RWPE1 (cell line): ENCODE results near the gene MED7.

Source experiments
- CTCF ChIA-PET: fragments of 350-600 bp; sonication (Branson Sonifier 250); formaldehyde crosslinking; extraction: SDS; loops from one replicate; lab custom pipeline; 2021; lab: Yijun Ruan, JAX
- POLR2A ChIA-PET: fragments of 400-600 bp; formaldehyde crosslinking; extraction: SDS; loops from one replicate; lab custom pipeline; 2020; ENCODE audit warnings: antibody characterized with exemption; ENCODE audit not compliant: low non-redundant PET; lab: Yijun Ruan, JAX
- DNase-seq: peaks from one replicate; pipeline ENCODE4 v3.0.0; 2012; ENCODE audit warnings: low spot score
- H3K27ac ChIP-seq: fragments of 450-650 bp; 2 replicates; pipeline ENCODE4 v1.5.1; 2017
- TF ChIP-seq, protein P1 (sequence below): fragments of 450-650 bp; conservative IDR thresholded peaks from 2 replicates; pipeline ENCODE4 v1.5.1; 2017; ENCODE audit warnings: low read depth, mild to moderate bottlenecking

Gene MED7

DNA sequence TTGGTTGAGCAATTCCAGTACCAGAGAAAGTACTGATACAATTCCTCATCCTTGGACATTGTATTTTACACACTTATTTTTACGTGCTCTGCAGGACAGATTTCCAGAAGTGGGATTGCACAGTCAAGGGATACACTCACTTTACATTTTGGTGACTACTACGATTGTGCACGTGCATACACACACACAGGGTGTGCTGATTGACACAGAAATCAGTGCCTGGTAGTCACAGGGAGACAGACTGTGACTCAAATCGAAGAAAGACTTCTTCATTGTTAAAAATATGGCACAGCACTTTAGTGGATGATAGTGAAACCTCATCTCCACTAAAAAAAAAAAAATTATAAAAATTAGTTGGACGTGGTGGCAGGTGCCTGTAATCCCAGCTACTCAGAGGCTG lies 21.9 kb upstream of the MED7 start:
- CTCF ChIA-PET = no interaction called here
- TF ChIP-seq, protein P1, sequence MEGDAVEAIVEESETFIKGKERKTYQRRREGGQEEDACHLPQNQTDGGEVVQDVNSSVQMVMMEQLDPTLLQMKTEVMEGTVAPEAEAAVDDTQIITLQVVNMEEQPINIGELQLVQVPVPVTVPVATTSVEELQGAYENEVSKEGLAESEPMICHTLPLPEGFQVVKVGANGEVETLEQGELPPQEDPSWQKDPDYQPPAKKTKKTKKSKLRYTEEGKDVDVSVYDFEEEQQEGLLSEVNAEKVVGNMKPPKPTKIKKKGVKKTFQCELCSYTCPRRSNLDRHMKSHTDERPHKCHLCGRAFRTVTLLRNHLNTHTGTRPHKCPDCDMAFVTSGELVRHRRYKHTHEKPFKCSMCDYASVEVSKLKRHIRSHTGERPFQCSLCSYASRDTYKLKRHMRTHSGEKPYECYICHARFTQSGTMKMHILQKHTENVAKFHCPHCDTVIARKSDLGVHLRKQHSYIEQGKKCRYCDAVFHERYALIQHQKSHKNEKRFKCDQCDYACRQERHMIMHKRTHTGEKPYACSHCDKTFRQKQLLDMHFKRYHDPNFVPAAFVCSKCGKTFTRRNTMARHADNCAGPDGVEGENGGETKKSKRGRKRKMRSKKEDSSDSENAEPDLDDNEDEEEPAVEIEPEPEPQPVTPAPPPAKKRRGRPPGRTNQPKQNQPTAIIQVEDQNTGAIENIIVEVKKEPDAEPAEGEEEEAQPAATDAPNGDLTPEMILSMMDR = no peak

DNA sequence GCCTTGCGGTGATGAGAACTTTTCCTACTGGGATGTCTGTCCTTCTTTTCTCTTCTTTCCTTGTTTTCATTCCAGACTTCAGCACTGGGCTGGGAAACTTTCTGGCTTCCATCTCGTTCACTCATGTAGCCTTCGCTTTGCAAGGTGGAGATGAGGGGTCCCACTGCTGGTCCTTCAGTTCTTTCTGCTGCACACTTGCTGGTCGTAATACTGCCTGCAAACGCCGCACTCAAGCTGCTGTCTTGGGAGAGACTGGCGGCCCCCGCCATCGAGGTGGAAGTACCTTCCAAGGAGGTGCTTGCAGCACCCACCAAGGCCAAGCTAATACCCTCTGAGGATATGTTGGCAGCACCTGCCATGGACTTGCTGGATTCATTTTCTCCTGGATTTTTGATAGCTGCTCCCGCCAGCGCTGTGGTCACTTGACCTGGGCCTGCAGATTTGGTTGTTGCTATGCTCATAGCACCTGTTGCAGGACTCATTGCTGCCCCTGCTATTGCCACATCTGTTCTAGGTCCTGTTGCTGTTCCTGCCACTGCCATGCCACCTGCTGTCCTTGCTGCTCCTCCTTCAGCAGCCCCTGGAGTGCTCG lies 20.4 kb upstream of the MED7 start:
- CTCF ChIA-PET = interaction anchor here (0.6 to 0.8 kb wide), 5 partner anchors 14 to 165 kb away, joined by 3 to 5 read pairs (median 3); no protein-coding TSS in a partner anchor
- H3K27ac ChIP-seq = no peak overlapping the region
- no peak for DNase-seq
- TF ChIP-seq, protein P1 = no peak
- POLR2A ChIA-PET = no interaction called here

More for the DNA sequence above, 21.9 kb upstream of the MED7 start:
- POLR2A ChIA-PET = no interaction called here
- H3K27ac ChIP-seq = no peak overlapping the region
- DNase-seq = no peak

DNA sequence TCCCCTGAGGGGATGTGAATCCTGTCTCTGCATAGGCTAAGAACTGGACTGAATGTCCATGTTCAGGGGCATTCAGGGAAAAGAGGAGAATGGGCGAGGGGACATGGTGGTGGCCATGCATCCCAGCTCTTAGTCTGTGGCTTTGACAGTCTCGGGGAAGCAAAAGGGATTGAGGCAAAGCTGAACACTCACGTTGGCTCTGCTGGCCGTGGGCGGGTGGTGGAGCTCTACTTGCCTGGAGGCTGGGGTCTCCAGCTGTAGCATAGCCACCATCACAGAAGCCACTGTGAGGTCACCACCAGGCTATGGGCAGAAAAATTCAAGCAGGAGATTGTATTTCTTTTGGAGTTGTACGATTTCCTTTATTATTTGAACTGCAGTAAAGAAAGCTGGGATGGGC lies 19.3 kb upstream of the MED7 start:
- POLR2A ChIA-PET = no interaction called here
- CTCF ChIA-PET = interaction anchor here (0.8 kb wide), 1 partner anchor 13 kb away, joined by 3 read pairs; no protein-coding TSS in a partner anchor
- TF ChIP-seq, protein P1 = no peak

DNA sequence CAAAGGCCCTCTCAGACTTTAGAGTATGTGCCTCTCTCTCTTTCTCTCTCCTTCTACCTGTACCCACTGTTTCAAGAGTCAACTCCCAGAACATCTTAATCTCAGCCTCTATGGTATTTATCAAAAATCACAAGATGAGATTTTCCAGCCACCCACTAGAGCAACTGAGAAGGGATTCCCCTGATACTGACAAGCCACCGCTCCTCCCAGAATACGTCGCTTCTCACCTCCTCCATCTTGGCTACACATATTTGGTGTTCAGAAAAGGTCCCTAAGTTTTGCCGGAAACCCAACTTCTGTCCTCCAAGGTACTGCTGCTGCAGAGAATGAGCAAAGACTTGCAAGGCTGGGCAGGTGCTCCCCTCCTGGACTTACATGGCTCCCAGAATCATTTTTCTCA lies 17.3 kb upstream of the MED7 start:
- CTCF ChIA-PET = no interaction called here
- POLR2A ChIA-PET = no interaction called here
- no peak for DNase-seq
- TF ChIP-seq, protein P1 = no peak
- no peak overlapping the region for H3K27ac ChIP-seq

More for the DNA sequence above, 19.3 kb upstream of the MED7 start:
- no peak for DNase-seq
- H3K27ac ChIP-seq = no peak overlapping the region

DNA sequence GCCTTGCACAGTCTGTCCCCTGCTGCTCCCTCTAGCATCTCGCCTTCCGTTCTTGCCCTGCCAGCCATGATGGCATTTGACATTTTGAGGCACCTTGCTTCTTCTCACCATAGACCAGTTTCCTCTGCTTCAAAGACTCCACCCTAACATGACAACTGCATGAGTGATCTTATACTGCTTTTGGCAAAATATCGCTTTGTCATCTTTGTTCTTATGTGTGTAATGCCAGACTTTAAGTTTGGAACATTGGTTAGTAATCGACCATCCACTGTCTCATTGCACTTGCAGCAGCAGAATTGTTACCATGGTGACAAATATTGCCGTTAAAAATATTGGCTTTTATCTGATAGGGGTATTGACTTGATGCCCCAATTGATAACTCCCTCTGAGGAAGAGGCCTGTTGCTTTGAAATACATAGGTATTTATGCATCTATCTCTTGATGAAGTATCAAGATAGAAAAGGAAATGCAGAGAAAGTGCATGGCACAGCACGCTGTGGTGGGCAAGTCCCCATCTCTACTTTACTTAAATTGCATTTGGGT lies 16.6 kb upstream of the MED7 start:
- CTCF ChIA-PET = no interaction called here
- H3K27ac ChIP-seq = no peak overlapping the region
- no peak for DNase-seq
- POLR2A ChIA-PET = no interaction called here
- TF ChIP-seq, protein P1 = no peak

DNA sequence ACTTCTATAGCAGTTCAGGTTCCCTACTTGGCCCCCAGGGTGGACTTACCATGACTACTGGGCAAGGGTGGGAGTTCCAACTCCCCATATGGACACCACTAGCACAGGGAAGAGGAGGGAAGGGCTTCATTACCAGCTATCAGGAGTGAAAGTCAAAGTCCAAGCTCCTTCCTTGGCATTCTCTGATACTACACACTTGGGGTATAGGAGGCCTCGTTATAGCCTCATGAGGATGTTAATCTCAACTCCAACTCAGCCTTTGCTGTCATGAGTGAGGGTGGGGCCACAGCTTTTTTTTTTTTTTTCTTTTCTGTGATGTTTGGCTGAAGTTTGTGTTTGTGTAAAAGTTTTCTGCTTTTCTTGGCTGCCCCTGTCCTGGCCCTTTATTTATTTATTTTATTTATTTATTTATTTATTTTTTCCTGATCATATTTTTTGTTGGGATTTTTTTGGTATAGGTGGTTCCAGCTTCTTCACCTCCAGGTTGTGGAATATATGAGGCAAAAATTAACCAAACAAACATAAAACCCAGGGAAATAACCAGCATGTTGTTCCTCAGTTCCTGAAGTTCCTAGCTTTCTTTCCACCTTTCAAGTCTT lies 14.7 kb upstream of the MED7 start:
- DNase-seq = no peak
- ChIA-PET CTCF (interaction anchor here (0.7 to 0.9 kb wide), 2 partner anchors 8 to 25 kb away, joined by 3 to 7 read pairs; no protein-coding TSS in a partner anchor), POLR2A (no interaction called here)
- no peak overlapping the region for H3K27ac ChIP-seq
- TF ChIP-seq, protein P1 = no peak
